NCI-H460 (cell line): ENCODE results near the gene EPHA10. TPM values are rescaled to one million over a fixed set of nuclear protein-coding genes. Genes with fewer than 3 reads are reported as not detected.
"Not testable (repeated sequence)": the region's sequence is repeated elsewhere in the genome, so short reads cannot be mapped to it uniquely, and the experiment has no call there.

ENCODE experiments used
- DNase-seq: peaks from one replicate; pipeline ENCODE4 v3.0.0-alpha.2; 2016; ENCODE audit warnings: low read depth; ENCODE audit errors: extremely low read depth
- total RNA-seq: library from RNA; depleted of rRNA; stranded (reverse); fragments of >200 nt; shearing (Covaris generic); gene quantifications from 2 replicates; pipeline ENCODE4 v1.2.3, GENCODE V29; 2014

Gene EPHA10
- total RNA-seq, 1 experiment from 2014 or later = 0.05 TPM

DNA sequence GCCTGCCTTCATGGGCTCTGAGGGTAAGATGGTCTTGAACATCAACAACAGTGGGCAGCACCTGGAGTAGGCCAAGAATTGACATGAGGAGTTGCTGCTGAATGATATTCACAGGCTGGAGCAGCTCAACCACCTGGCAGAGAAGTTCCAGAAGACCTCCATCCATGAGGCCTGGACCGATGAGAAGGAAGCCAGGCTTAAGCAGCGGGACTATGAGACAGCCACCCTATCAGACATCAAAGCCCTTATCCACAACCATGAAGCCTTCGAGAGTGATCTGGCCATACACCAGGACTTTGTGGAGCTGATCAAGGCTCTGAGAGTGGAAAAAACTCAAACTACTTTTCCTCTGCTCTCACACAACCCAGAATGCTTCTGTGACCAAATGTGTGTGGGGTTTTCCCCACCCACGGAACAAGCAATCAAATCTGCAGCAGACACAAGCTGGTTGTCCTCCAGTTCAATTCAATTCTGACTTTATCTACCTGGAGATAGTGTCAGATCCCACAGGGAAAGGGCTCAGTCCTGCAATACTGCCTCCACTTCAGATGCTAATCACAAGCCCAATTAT is 12.1 kb upstream of the EPHA10 start:
- DNase-seq = no peak

DNA sequence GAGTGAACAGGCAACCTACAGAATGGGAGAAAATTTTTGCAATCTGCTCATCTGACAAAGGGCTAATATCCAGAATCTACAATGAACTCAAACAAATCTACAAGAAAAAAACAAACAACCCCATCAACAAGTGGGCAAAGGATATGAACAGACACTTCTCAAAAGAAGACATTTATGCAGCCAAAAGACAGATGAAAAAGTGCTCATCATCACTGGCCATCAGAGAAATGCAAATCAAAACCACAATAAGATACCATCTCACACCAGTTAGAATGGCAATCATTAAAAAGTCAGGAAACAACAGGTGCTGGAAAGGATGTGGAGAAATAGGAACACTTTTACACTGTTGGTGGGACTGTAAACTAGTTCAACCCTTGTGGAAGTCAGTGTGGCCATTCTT is 6.5 kb upstream of the EPHA10 start:
- not testable (repeated sequence) for DNase-seq

DNA sequence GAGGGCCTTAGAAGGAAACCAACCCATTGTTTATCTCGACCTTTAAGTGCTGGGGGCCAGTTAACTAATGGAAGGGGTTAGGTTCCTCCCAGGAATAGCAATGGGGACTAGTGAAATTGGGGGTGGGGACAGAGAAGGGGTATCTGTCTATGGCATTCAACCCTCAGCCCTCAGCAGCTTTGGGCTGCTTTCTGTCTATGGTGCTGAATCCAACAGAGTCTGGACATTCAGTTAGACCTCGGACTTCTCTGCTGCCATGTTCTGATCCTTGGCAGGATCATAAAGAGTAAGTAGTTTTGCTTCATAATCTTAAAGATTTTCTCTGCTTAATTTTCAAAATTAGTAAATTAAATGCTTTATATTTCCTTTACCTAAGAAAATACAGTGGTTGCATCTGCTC is 2.6 kb upstream of the EPHA10 start:
- no peak for DNase-seq

DNA sequence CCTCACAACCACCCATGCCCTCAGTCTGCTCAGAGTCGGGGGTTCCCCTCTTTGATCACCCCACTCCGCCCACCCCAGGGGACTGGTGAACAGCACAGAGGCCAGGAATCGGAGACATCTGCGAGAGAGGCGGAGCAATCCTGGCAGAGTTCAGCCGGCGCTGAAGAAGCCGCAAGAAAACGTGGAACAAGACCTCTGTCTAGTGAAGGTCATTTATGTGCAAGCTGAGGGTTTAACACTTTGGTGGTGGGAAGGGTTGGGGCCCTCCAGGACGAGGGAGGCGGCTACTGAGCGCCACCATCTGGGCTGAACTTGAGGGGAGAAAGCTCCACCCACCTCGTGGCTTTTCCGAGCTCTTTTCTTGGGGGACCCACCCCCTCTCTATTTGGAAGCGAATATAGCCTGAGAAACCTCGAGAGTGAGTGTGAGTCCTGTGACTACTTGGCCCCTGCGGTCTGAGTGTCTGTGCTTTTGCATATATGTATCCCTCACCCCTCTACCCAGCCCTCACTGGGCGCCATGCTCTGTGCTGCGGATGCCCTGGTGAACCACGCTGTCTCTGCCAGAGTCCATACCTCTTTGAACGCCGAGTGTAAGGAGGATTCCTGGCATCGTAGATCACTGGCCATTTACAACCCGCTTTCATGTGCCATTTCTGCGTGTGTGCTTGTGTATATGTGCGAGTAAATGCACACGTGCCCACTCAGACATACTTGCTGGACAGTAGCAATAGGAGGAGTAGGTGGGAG is 1.2 kb upstream of the EPHA10 start:
- DNase-seq = no peak

DNA sequence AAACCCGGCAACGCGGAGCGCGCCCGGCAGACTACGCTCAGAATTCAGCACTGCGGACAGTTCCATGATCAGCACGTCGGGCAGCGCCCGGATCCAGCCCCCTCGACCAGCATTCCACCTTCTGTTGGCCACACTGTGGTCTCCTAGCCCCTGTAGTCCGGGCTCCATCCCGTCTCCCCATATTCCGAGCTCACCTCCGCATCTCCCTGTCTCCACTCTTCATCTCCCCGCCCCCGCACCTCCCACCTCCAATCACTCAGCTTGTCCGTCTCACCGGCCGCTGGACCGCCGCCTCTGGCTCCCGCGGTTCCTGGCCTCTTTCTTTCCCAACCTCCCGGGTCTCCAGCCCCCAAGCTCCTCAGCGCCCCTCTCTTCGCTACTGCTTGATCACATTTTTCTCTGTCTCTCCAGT is 500 bp downstream of the EPHA10 start:
- DNase-seq = peak; percentile 31

DNA sequence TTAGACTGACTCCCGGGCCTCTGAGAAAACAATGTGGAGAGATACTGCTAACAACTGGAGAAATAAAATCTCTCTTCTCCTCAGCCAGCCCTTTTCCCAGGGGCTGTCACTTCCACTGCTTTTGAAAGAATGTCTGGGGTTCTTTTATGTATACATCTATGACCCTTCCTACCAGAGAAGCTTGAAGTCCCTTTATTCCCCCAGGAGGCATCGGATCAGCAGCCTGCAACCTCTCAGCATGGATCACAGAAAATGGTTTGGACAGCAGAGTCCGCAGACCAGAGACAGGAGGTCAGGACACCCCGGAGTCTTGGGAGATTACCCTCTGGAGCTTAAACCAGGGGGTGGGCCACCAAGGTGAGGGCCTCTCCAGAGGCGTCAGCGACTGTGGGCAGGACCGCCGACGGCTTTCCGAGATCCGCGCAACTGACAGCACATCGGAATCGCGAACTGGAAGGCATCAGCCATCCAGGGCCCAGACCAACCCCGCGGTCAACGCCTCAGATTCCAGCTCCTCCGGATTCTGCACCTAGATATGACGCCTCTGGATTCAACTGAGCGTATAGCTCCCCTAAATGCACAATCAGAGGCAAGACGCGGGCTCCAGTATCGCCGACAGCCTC is 1.0 kb downstream of the EPHA10 start:
- DNase-seq = no peak

DNA sequence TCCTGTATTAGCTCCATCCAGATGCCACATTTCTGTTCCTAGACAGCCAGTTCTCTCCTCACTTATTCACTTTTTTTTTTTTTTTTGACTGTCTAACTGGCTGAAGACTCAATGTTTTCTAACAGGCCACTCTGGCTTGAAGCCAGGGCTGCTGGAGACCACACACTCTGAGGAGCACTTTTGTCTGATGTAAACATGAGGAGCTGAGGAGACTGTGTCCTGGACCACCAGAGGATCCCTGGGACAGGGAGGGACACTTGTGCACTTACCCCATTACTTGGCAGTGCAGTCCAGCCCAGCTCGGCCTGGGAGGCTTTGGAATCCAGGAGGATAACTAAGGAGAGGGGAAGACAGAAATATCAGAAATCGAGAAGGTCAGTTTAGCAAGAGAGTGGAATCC is 2.4 kb downstream of the EPHA10 start:
- no peak for DNase-seq

DNA sequence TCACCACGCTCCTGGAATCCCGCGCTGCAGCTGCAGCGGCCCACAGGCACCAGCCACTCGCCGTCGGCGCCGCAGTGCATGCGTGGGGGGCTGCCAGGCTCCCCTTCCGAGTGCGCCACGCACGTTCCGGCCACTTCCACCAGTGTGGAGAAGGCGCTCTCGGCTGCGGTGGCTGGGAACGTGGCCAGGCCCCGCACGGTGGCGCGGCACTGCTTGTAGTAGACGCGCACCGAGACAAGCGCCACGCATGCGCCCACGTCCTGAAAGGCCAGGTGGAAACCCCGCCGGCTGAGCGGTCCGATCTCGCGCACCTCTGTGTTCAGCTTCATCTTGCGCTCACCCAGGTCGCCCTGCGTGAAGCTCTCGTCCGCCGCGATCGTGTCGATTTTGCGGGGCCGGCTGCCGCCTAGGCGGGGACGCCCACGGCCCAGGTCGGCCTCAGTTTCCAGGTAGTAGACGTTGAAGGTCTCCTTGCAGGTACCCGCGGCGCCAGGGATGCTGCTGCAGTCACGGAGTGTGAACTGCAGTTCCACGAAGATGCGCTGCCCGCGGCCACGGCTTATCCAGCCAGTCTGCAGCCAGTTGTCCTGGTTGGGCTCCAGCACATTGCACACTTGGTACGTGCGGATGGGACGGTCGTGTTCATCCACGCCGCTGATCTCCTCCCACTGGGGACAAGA is 3.4 kb downstream of the EPHA10 start:
- no peak for DNase-seq

DNA sequence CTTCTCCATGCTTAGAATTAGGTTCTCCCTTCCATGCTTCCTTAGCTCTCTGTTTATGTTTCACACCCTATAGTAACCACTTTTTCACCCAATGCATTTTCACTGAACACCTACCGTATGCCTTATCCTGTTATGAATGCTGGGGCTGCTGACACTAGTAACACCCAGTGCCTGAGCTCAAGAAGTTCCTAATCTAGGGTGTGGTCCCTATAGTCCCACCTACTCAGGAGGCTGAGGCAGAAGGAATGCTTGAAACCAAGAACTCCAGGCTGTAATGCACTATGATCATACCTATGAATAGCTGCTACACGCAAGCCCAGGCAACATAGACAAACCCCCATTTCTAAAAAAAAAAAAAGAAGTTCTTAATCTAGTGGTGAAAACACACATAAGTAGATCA is 5.5 kb downstream of the EPHA10 start:
- no peak for DNase-seq

DNA sequence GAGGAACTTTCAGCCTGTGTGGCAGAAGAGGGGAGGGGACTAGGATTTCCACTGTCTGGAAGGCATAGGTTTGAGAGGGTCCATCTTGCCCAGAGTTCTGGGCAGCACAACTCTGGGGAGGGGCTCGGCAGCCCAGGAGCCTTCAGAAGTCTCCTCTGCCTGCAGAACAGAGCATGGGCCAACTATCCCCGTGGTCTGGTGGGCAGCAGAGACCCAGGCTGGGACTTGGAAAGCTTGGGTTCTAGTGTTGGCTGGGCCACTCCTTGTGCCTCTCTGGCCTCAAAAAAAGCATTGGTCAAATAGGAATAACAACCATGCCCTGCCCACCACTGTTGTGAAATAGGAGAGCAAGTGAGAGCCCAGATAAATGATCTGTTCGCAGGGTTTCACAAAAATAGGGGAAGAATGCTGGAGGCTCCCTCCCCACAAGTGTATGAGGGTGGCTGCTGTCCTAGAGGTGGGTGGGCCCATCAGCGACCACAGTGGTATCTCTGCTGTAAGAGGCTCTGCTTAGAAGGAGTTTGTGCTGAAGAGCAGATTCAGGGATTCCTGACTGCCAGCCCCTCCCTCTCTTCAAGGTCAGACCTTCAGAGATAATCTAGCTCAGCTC is 8.9 kb downstream of the EPHA10 start:
- DNase-seq = no peak

DNA sequence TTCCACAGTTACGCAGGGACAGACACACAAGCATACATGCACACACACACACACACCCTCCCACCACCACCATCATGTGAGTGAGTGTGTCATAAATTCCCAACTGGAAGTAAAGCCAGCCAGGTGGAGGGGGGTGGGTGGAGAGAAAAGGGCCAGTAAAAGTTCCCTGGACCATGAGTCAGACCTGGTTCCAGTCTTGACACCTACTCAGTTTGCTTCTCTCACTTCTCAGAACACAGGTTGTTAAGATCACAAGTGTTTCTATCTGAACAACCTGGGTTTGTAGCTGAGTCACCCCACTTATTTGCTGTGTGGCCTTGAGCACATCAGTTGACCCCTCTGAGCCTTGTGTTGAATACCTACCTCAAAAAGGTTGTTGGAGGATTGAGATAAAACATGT is 9.6 kb downstream of the EPHA10 start:
- no peak for DNase-seq

DNA sequence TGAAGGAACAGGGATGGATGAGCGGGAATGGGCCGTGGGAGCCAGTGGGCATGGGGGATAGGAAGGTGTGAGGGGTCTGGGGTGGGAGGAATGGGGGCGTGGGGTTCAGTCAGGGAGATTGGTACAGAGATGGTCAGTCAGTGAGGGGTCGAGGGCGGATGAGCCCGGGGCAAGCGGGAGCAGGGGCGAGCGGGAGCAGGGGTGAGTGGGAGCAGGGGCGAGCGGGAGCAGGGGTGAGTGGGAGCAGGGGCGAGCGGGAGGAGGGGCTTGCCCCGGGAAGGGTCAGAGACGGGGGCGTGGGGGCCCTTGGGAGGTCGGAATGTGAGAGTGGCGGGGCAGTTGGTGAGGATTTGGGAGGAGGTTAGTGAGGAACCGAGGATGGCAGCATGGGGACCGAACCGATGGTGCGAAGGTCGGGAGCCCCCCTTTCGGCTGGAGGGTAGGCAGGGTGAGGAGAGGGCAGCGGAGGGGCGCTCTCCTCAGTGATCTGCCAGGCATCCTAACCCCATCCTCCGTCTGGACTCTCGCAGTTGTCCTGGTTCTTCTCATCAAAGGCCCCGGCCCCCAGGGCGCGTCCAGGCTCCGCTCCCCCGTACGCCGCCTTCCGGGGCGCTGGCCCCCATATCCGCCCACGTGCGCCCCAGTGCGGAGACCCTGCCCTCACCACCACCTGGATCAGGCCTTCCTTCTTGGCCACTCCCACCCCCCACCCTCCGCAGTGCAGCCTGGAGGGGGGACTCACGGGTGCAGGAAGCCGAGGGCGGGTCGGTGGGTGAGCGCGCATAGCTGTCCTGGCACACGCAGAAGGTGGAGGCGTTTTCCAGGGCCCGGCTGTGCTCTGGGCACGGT is 11.2 kb downstream of the EPHA10 start:
- DNase-seq = no peak

DNA sequence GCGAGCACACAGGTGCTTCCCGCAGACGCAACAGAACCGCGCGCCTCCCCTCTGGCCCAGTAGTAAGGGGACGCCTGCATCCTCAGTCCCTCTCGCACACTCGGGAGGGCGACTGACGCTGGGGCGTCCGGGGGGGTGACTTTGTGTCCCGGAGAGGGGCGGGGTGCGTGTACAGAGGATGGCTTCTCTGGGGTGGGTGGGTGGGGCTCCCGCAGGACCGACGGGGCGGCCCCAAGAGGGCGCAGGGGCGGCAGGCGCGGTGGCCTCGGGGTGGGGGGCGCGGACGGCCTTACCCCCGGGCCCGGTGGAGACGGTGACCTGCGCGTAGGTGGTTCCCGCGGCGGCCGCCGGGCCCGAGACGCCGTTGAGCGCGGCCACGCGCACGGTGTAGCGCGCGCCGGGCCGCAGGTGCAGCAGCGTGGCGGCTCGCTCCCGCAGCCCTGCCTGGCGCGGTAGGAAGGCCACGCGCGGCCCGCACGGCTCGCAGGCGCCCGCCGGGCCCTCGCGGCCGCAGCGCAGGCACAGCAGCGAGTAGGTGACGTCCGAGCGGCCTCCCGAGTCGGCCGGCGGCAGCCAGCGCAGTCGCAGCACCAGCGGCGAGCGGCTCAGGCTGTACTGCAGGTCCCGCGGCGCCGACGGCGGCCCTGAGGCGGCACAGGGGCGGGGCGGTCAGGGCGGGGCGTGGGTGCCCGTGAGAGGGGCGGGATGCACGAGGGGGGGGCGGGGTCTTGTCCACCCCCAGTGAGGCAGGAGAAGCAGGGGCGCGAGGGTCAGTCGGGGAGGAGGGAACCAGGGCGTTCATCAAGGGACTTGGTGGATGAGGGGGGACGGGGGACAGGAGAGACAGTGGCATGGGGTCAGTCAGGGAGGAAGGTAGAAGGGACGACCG is 12.1 kb downstream of the EPHA10 start:
- no peak for DNase-seq

DNA sequence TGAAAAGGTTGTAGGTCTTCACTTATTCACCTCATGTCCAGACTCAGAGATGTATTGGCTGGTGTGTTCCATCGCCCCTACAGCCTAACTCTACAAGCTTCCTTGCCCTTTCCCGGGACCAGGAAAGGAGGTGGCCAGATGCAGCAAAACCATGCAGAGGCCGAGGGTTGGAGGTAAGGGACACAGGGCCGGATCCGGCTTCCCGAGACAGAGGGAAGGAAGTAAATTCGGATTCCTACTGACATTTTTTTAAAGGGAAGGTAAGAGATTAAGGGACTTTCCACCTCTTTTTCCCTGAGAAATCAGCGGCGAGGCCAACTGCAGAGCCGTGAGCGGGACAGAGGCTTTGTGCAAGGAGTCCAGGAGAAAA is 12.7 kb downstream of the EPHA10 start:
- no peak for DNase-seq

DNA sequence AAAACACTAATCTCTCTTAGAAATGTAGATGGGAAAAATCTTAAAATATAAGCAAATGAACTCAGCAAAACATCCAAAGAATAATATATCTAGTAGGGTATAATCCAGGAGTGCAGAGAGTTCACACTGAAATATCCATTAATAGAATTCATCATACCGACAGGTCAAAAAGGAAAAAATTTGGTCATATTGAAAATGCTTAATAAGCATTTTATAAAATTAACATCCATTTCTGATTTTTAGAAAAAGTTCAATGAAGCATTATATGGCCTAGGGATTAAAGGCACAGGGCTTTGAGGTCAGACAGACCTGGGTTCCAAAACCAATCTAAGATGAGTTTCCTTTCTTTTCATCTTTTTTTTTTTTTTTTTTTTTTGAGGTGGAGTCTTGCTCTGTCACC is 16.4 kb downstream of the EPHA10 start:
- no peak for DNase-seq

DNA sequence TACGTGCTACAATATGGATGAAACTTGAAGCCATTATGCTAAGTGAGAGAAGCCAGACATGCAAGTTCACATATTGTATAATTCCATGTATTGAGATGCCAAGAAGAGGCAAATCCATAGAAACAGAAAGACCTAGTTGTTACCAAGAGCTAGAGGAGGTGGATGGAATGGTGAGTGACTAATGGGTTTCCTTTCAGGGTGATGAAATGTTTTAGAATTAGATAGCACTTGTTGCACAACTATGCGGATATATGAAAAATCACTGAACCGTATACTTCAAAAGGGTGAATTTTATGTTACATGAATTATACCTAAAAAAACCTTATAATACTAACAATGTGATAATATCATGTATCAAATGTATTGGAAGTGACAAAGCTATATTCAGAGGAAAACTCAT is 18.1 kb downstream of the EPHA10 start:
- DNase-seq = no peak

DNA sequence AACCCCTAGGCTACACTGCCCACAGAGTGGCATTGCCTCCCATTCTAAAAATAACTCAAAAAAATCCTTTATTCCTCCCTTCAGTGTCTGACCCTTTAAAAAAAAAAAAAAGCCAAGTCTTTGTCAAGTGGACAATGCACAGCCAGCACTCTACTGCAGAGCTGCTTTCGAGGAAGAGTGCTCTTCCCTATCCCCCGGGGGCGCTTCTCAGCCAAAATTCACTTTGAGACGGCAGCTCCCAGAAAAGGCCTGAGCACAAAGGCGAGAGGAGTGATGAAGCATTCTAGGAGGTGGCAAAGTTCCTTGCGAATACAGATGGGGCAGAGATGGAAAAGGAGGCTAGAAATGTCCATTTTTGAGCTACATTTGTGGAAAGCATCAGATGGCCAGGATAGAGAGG is 23.3 kb downstream of the EPHA10 start:
- DNase-seq = no peak

DNA sequence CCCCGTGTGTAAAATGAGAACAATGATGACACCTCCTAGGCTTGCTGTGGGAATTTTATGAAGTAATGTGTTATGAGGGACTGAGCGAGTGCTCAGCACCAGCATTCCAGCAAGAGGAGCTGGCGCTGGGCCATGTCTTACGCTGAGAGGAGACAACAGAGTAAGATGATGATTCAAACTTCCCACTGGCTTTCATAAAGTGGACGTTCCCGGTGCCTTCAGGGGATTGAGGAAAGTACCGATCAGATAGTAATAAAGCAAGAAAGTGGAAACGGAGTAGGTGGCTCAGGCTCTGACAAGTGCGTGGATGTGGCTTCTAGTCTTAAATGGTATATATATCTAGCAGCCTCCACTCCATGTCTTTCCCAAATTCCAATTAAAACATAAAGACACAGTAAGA is 23.8 kb downstream of the EPHA10 start:
- DNase-seq = no peak

DNA sequence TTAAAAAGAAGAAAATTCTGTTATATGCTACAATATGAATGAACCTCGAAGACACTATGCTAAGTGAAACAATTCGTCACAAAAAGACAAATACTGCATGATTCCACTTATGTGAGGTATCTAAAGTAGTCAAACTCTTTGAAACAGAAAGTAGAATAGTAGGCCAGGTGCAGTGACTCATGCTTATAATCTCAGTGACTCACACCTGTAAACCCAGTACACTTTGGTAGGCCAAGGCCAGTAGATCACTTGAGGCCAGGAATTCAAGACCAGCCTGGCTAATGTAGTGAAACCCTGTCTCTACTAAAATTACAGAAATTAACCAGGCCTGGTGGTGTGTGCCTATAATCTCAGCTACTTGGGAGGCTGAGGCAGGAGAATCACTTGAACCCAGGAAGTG is 25.7 kb downstream of the EPHA10 start:
- DNase-seq = no peak
